H9 (cell line): ENCODE data around the gene GRHL3. TPM values are rescaled to one million over a fixed set of nuclear protein-coding genes. Genes with fewer than 3 reads are reported as not detected.
A peak's percentile ranks its signal among the peaks of the same experiment; 100 is the strongest.

ENCODE experiments used
- DNase-seq: peaks from one replicate; pipeline ENCODE4 v3.0.0-alpha.2; 2017
- H2AFZ ChIP-seq: one replicate; pipeline ENCODE4 v1.6.1; 2013; ENCODE audit warnings: mild to moderate bottlenecking, low read length, control low read depth, moderate library complexity
- H2AK5ac ChIP-seq: 2 replicates; pipeline ENCODE4 v1.6.1; 2013; ENCODE audit warnings: low read length, control low read depth, mixed read lengths; ENCODE audit not compliant: insufficient read length
- H2BK120ac ChIP-seq: one replicate; pipeline ENCODE4 v1.6.1; 2013; ENCODE audit warnings: low read depth, mild to moderate bottlenecking, low read length, control low read depth, inconsistent platforms; ENCODE audit not compliant: poor library complexity, severe bottlenecking
- H2BK12ac ChIP-seq: 2 replicates; pipeline ENCODE4 v1.6.1; 2013; ENCODE audit warnings: low read length, control low read depth, mixed read lengths, low read depth; ENCODE audit not compliant: insufficient read length
- H2BK15ac ChIP-seq: 2 replicates; pipeline ENCODE4 v1.6.1; 2013; ENCODE audit warnings: low read depth, low read length, control low read depth
- H2BK20ac ChIP-seq: one replicate; pipeline ENCODE4 v1.6.1; 2013; ENCODE audit warnings: low read depth, mild to moderate bottlenecking, low read length, control low read depth, inconsistent platforms; ENCODE audit not compliant: poor library complexity, severe bottlenecking
- H2BK5ac ChIP-seq: 2 replicates; pipeline ENCODE4 v1.6.1; 2013; ENCODE audit warnings: low read length, control low read depth, mixed read lengths; ENCODE audit not compliant: insufficient read length
- H3K14ac ChIP-seq: 2 replicates; pipeline ENCODE4 v1.6.1; 2013; ENCODE audit warnings: low read length, control low read depth; ENCODE audit not compliant: insufficient read depth
- H3K18ac ChIP-seq: 2 replicates; pipeline ENCODE4 v1.6.1; 2013; ENCODE audit warnings: low read depth, mild to moderate bottlenecking, mixed read lengths, low read length, control low read depth; ENCODE audit not compliant: insufficient read length
- H3K23ac ChIP-seq: 2 replicates; pipeline ENCODE4 v1.6.1; 2013; ENCODE audit warnings: low read length, control low read depth, mixed read lengths, low read depth; ENCODE audit not compliant: insufficient read length
- H3K23me2 ChIP-seq: 2 replicates; pipeline ENCODE4 v1.6.1; 2013; ENCODE audit warnings: low read depth, mild to moderate bottlenecking, mixed read lengths, low read length, control low read depth; ENCODE audit not compliant: insufficient read length, poor library complexity, severe bottlenecking
- H3K27ac ChIP-seq: 2 replicates; pipeline ENCODE4 v1.5.1; 2013; ENCODE audit warnings: low read length, control low read depth, mixed read lengths, low read depth; ENCODE audit not compliant: insufficient read length
- H3K27me3 ChIP-seq: 2 replicates; pipeline ENCODE4 v1.6.1; 2013; ENCODE audit warnings: low read length, control low read depth, inconsistent platforms; ENCODE audit not compliant: insufficient read depth
- H3K4ac ChIP-seq: 2 replicates; pipeline ENCODE4 v1.6.1; 2013; ENCODE audit warnings: low read depth, mild to moderate bottlenecking, control low read depth, inconsistent platforms, low read length, moderate library complexity
- H3K4me1 ChIP-seq: 2 replicates; pipeline ENCODE4 v1.6.1; 2013; ENCODE audit warnings: low read length, control low read depth, inconsistent platforms; ENCODE audit not compliant: insufficient read depth
- H3K4me2 ChIP-seq: 2 replicates; pipeline ENCODE4 v1.6.1; 2013; ENCODE audit warnings: low read length, control low read depth, mixed read lengths; ENCODE audit not compliant: insufficient read length, insufficient read depth
- H3K56ac ChIP-seq: 2 replicates; pipeline ENCODE4 v1.6.1; 2013; ENCODE audit warnings: low read depth, mild to moderate bottlenecking, mixed read lengths, low read length, control low read depth; ENCODE audit not compliant: insufficient read length
- H3K79me1 ChIP-seq: 2 replicates; pipeline ENCODE4 v1.6.1; 2013; ENCODE audit warnings: low read depth, mild to moderate bottlenecking, moderate library complexity, low read length, control low read depth, inconsistent platforms; ENCODE audit not compliant: insufficient read depth, poor library complexity, severe bottlenecking
- H3K79me2 ChIP-seq: 2 replicates; pipeline ENCODE4 v1.6.1; 2013; ENCODE audit warnings: low read length, control low read depth, inconsistent platforms; ENCODE audit not compliant: insufficient read depth
- H3K9ac ChIP-seq: 2 replicates; pipeline ENCODE4 v1.6.1; 2013; ENCODE audit warnings: low read length, control low read depth, mixed read lengths; ENCODE audit not compliant: insufficient read length; ENCODE audit errors: extremely low read depth
- H3K9me3 ChIP-seq: one replicate; pipeline ENCODE4 v1.6.1; 2013; ENCODE audit warnings: low read depth, low read length, inconsistent platforms; ENCODE audit not compliant: control insufficient read depth
- H3T11ph ChIP-seq: one replicate; pipeline ENCODE4 v1.6.1; 2013; ENCODE audit warnings: mild to moderate bottlenecking, low read length, control low read depth, inconsistent platforms
- H4K20me1 ChIP-seq: one replicate; pipeline ENCODE4 v1.6.1; 2013; ENCODE audit not compliant: control insufficient read depth, insufficient read length, insufficient read depth
- H4K5ac ChIP-seq: 2 replicates; pipeline ENCODE4 v1.6.1; 2013; ENCODE audit warnings: low read depth, mild to moderate bottlenecking, mixed read lengths, low read length, control low read depth; ENCODE audit not compliant: insufficient read length
- H4K8ac ChIP-seq: replicated peaks from 2 replicates; pipeline ENCODE4 v1.6.1; 2013; ENCODE audit warnings: low read length, control low read depth, mixed read lengths, low read depth; ENCODE audit not compliant: insufficient read length
- H4K91ac ChIP-seq: 2 replicates; pipeline ENCODE4 v1.6.1; 2013; ENCODE audit warnings: low read depth, mild to moderate bottlenecking, moderate library complexity, mixed read lengths, low read length, control low read depth; ENCODE audit not compliant: insufficient read length
- H3K27ac Mint-ChIP-seq, 3 experiments: 2 replicates in 2 of 3; 3 replicates in 1 of 3; pipeline ENCODE4 v1.8.0; 2020 to 2021; ENCODE audit warnings: mixed read lengths in 3 of 3, mild to moderate bottlenecking in 1 of 3, moderate library complexity in 1 of 3
- H3K27me3 Mint-ChIP-seq: 2 replicates; pipeline ENCODE4 v1.8.0; 2021; ENCODE audit warnings: low read depth, mild to moderate bottlenecking, moderate library complexity, mixed read lengths
- H3K36me3 Mint-ChIP-seq, 3 experiments: 2 replicates in 2 of 3; 3 replicates in 1 of 3; pipeline ENCODE4 v1.8.0; 2020 to 2021; ENCODE audit warnings: low read depth in 3 of 3, mixed read lengths in 3 of 3; ENCODE audit not compliant: insufficient read depth in 1 of 3
- H3K4me1 Mint-ChIP-seq, 2 experiments: 2 replicates each; pipeline ENCODE4 v1.8.0; 2020; ENCODE audit warnings: mixed read lengths in 2 of 2
- H3K4me3 Mint-ChIP-seq, 2 experiments: 2 replicates in 1 of 2; 3 replicates in 1 of 2; pipeline ENCODE4 v1.8.0; 2020 to 2021; ENCODE audit warnings: mild to moderate bottlenecking in 2 of 2, mixed read lengths in 2 of 2, moderate library complexity in 1 of 2
- H3K9me3 Mint-ChIP-seq, 2 experiments: 2 replicates in 1 of 2; 3 replicates in 1 of 2; pipeline ENCODE4 v1.8.0; 2020; ENCODE audit warnings: mild to moderate bottlenecking in 2 of 2, mixed read lengths in 2 of 2, moderate library complexity in 1 of 2
- CTCF ChIP-seq: fragments of 200-600 bp; sonication (generic); conservative IDR thresholded peaks from 3 replicates; pipeline ENCODE4 v1.8.0; 2021; ENCODE audit warnings: antibody characterized with exemption, mild to moderate bottlenecking
- WGBS: extraction: QIAGEN DNeasy Blood & Tissue Kit; methylation state at CpG from one replicate; pipeline ENCODE4 v1.1.7; 2013; ENCODE audit warnings: missing lambda C conversion rate, low lambda C conversion rate, mixed read lengths; ENCODE audit not compliant: insufficient read length; ENCODE audit errors: extremely low coverage; 5-methylcytosine and 5-hydroxymethylcytosine counted together
- total RNA-seq: library from RNA; stranded (reverse); gene quantifications from 2 replicates; pipeline ENCODE4 v1.2.1, GENCODE V29; 2021

GRHL3 gene
- total RNA-seq, 1 experiment from 2014 or later, result 3.5 TPM

DNA sequence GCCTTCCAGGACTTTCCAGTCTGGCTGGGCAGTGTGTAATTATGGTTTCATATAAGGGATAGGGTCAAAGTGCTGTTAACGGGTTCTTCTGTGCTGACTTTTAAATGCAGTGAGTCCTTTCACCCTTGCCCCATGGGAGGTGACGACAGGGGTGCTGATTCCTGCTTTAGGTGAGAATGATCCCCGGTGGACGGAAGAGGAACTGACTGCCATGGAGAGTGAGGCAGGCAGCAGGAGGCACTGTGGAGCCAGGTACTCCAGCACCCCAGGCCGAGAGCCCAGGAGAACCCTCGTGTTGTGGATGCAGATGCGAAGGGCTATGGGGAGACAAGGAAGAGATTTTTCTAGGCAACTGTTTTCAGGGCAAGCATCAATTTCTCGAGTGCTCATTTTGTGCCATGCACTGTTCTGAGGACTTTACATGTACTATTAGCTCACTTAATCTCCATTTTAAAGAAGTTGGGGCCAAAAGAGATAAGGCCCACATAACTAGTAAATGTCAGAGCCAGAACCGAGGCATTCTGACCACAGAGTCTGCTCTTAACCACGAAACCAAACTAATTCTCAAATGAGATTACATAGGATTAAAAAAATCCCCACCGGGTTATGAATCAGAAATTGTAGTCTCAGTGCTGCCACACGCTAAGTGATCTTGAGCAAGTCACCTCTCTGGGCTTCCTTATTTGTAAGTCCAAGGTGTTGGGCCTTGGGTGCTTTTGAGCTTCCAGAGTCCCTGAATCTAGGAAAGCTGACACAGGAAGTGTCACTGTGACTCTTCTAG is 66.2 kb downstream of the GRHL3 start:
- Mint-ChIP-seq H3K4me1 (peaks cover 0 to 6% of the 10 kb centered on the region in 2 experiments; a peak in 3 of 4 replicates), H3K27ac (no peak overlapping the region; a peak in 1 of 7 replicates), H3K27me3 (no peaks in the 10 kb centered on the region), H3K4me3 (no peak overlapping the region), H3K9me3 (no peaks in the 10 kb centered on the region), H3K36me3 (peaks cover 0 to 14% (median 11%) of the 10 kb centered on the region in 3 experiments; a peak in 4 of 7 replicates)
- Histone ChIP-seq H2BK15ac (no peak overlapping the region), H2BK12ac (no peak overlapping the region), H4K5ac (no peak overlapping the region), H3K9me3 (no peaks in the 10 kb centered on the region), H3K23ac (no peak overlapping the region), H3K4ac (no peak overlapping the region), H4K91ac (no peak overlapping the region), H4K8ac (no peak overlapping the region), H4K20me1 (no peaks in the 10 kb centered on the region), H2BK20ac (no peak overlapping the region), H2BK5ac (no peak overlapping the region), H3K23me2 (no peaks in the 10 kb centered on the region), H2BK120ac (no peak overlapping the region), H3K18ac (no peak overlapping the region), H3K4me1 (no peaks in the 10 kb centered on the region), H3K79me2 (no peaks in the 10 kb centered on the region), H3K9ac (no peak overlapping the region), H3K56ac (no peak overlapping the region), H3K79me1 (no peaks in the 10 kb centered on the region), H3K4me2 (no peak overlapping the region), H2AFZ (no peak overlapping the region), H2AK5ac (no peak overlapping the region), H3T11ph (no peak overlapping the region), H3K27ac (no peak overlapping the region), H3K14ac (no peak overlapping the region), H3K27me3 (no peaks in the 10 kb centered on the region)
- no CpG with 5 or more reads among the region's 12 CpGs for WGBS
- TF ChIP-seq CTCF, result peak; percentile 95
- peak; percentile 74 for DNase-seq
